Iris pigment epithelial cell (primary cell): ENCODE data around the gene KRTAP10-2.
"Not testable (repeated sequence)": the region's sequence is repeated elsewhere in the genome, so short reads cannot be mapped to it uniquely, and the experiment has no call there.

Experiments used
- DNase-seq: peaks from one replicate; pipeline ENCODE4 v3.0.0-alpha.2; 2011; ENCODE audit warnings: low read depth

KRTAP10-2 gene, protein sequence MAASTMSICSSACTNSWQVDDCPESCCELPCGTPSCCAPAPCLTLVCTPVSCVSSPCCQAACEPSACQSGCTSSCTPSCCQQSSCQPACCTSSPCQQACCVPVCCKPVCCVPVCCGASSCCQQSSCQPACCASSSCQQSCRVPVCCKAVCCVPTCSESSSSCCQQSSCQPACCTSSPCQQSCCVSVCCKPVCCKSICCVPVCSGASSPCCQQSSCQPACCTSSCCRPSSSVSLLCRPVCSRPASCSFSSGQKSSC

DNA sequence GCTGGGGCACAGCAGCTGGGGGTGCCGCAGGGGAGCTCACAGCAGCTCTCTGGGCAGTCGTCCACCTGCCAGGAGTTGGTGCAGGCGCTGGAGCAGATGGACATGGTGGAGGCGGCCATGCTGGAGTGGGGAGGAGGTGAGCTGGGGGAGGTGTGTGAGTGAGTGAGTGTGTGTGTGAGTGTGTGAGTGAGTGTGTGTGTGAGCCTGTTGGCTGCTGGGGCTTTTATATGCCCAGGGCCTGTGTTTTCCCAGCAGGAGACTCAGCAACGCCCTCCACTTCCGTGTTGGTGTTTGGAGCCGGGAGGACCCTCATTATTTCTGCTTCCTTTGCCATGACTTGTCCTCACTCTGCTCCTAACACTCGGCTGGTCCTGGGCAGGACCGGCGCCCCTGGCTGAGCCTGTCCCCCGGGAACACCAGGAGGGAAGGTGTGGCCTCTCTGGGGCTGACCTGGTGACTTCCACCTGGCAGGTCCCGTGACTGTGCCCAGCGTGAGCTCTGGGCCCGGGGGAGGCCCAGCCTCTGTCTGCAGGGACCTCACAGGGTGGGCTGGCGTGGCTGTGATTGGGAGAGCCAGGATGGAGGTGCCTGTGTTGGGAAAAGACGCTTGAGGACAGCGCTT is at the start of gene KRTAP10-2:
KRTAP10-2 (minus strand) TSS at position 166 of the 622 bp plus-strand sequence; CDS start at position 119, 47 bp downstream.
- DNase-seq, result no peak

DNA sequence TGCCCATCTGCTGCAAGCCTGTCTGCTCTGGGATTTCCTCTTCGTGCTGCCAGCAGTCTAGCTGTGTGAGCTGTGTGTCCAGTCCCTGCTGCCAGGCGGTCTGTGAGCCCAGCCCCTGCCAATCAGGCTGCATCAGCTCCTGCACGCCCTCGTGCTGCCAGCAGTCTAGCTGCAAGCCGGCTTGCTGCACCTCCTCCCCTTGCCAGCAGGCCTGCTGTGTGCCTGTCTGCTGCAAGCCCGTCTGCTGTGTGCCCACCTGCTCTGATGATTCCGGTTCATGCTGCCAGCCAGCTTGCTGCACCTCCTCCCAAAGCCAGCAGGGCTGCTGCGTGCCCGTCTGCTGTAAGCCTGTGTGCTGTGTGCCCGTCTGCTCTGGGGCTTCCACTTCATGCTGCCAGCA is 49.8 kb upstream of the KRTAP10-2 start:
- not testable (repeated sequence) for DNase-seq

DNA sequence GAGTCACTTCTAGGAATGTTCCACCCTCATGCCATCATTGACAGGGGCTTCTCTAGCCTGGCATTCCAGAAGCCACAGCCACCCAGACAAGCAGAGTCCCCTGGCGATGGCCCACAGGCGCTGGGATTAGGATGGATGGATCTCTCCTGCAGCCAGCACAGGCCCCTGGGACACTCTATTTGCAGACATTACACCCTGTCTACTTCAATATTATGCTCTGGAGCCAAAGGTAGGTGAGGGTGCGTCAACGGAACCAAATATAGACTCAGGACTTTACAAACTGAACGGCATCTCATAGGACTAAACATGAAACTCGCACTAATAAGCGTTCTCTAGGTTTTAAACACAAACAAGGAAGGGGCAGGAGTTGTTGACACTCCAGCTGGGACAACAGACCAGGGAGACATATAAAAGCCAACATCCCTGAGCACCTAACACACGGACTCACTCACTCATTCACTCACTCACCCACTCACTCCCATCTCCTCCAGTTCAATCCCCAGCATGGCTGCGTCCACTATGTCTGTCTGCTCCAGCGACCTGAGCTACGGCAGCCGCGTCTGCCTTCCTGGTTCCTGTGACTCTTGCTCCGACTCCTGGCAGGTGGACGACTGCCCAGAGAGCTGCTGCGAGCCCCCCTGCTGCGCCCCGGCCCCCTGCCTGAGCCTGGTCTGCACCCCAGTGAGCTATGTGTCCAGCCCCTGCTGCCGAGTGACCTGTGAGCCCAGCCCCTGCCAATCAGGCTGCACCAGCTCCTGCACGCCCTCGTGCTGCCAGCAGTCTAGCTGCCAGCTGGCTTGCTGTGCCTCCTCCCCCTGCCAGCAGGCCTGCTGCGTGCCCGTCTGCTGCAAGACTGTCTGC is 49.0 kb upstream of the KRTAP10-2 start, which contains the start of gene KRTAP10-7:
KRTAP10-7 (plus strand) TSS at position 480 of the 861 bp plus-strand sequence; CDS start at position 505, 25 bp downstream.
- not testable (repeated sequence) for DNase-seq

DNA sequence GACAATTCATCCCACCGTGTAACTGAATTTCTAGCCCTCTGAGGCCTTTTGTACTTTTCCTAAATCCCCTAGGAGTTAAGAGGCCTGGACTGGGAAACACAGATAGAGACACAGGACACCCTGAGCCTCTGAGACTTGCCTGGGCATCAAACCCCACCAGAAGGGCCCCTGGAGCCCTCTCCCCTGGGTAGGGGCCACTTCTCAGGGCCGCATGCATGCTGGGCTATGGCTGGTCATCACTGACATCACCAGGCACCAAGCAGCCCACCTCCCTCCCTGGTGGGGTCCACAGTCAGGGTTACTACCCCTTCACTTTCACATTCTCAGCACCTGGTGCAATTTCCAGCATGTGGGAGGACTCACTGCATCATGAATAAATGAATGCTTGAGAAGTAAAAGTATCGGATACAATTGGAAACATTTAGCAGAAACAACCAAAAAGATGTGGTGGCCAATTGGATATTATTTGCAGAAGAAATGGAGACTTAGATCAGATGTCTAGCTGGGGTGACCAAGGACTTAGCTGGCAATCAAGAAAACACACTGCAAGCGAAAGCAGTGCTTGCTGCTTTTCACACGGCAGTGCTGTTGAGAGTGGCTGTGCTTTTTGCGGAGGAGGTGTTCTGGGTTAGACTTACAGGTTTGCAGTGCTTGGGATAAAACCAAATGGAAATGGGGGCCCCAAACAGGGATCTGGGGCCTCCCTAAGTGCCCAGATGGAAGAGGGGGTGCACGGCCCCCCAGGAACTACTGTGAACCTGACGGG is 48.1 kb upstream of the KRTAP10-2 start:
- DNase-seq, result no peak

DNA sequence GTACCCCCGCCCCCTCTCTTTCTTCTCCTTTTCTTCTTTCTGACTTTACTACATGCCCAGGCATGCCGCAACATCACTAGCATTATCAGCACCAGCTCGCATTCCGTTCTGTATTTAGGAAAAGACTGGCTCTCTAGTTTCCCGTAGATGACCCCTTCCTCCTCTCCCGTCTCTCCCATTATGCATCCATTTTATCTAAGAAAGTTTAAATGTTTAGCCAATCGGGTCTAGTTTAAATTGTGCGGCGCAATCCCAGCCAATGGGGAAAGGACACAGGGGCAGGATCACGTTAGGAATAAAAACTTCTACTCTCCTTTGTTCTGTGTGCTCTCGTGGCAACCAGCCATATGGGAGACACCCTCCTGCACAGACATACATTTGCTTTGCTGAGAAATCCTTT is 46.8 kb upstream of the KRTAP10-2 start:
- DNase-seq, result no peak

DNA sequence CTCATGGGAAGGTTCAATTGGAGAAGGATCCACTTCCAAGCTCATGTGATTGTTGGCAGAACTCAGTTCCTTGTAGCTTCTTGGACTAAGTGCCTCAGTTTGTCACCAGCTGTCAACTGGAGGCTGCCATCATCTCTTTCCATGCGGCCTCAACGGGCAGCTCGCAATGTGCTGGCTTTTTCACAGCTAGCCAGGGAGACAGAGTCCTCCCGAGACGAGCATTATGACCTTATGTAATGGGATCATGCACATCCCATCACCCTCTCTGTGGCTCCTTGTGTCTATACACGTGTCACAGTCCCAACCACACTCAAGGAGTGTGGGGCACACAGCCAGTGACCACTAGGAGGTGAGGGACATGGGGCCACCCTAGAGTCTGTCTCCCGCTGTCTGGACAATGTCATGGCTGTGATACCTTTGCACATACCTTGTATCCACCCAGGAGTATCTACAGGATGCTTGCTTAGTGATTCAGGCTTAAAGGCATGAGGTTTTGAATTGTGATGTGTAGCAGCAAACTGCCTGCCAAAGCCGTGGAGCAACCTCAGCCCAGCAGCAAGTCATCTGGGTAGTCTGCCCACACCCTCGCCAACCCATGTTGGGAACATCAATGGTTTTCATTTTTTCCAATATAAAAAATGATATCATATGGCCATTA is 44.9 kb upstream of the KRTAP10-2 start:
- DNase-seq, result peak; percentile 1

DNA sequence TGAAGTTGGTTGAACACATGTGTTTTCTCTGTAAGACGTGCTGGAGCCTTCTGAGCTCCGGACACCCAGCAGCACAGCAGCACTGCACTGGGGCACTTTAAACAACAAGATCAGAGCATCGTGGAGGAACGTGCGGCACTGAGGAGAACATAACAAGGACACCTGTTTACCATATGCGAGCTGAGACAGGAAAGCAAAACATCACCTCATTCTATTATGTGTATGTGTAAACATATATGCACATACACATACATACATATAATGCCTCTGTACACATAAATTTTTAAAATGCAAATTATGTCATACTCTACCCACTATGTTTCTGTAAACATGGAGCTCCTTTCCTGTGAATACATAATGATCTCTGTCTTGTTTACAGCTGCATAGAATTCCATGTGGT is 44.2 kb upstream of the KRTAP10-2 start:
- no peak for DNase-seq

DNA sequence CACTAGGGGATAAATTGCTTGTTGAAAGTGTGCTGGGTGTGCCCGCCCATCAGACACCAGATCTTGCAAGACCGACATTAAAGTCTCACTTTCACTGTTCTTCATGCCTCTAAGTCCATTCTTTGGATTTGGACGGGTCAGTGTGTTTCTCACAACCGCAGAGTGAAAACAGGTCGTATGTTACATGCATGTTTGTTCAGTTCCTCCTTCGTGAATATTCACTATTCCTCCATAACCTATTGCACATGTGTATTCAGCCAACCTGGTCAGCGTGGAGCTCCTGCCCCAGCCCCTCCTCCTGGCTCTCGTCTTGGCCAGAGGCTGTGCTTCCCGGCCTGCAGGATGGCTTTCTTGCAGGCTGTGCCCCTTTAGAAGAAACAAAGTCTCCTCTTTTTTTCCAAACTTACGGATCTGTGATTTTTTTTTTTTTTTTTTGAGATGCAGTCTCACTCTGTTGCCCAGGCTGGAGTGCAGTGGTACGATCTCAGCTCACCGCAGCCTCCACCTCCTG is 43.2 kb upstream of the KRTAP10-2 start:
- no peak for DNase-seq

DNA sequence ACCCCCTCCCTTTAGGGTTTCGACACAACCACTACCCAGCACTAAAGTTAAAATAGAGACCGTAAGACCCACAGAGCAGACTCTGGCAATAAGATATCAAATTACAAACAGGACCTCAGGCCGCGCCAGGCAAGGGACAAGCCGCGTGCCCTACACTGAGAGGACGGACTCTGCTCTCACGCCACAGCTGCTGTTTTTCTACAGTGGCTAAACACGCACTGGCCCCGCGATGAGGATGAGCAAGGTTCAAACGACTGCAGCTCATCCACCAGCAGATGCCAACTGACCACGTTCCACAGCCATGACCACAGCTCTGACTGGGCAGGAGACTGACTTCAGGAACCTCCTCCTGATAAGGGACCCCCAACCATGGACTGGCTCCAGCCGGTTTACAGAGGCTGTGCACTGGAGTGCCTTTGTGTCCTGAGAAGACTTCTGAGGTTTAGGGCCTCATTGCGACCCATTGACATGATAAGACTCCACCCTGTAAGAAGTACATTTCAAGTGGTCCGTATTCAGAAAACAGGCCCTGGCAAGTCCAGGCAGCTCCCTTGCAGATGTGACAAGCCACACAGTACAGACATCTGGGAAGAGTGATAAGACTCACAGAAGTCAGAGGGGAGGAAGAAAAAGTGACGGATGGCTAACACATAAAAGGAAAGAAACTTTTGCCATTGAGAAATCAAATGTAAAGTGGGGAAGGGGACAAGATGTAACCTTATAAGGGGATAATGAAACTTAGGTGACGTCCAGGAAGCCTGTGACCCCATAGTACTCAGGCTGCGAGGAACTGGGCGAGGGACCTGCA is 42.5 kb upstream of the KRTAP10-2 start:
- no peak for DNase-seq

DNA sequence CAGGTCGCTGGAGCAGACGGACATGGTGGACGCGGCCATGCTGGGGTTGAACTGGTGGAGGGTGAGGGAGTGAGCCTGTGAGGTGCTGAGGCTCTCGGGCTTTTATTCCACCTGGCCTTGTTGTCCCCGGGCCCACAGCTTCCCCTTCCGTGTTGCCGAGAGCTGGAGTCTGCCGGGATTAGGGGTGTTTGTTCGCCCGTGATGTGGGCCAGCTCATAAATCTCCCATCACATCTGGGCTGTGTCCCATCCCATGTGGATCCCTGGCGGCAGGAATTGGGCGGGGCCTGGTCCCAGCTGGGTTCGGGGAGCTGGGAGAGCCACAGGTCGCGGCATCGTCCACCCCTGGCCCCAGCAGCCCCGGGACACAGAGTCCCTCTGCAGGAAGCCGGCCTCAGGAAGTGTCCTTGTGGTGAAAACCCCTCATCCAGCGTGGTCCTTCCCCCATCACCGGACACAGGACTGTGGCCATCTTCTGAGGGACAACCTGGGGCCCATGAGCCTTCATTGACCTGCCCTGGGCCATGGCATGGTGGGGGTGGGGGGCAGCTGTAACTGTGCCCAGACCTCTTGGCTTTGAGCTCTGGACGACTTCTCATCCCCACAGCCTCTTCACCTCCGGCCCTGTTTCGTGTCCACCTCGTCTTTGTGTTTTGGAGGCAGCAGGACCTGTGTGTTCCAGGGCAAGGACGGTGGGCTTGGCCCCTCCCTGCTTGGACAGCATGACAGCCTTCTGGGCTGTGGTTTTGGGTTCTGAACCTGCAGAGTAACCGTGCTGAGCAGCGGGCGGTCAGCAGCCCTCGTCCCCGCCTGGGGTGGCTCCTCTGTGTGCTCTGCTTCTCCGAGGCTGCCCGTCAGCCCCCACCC is 41.4 kb upstream of the KRTAP10-2 start, which contains the start of gene KRTAP10-6:
KRTAP10-6 (minus strand) TSS at position 60 of the 866 bp plus-strand sequence; CDS start at position 39, 21 bp downstream.
- no peak for DNase-seq

DNA sequence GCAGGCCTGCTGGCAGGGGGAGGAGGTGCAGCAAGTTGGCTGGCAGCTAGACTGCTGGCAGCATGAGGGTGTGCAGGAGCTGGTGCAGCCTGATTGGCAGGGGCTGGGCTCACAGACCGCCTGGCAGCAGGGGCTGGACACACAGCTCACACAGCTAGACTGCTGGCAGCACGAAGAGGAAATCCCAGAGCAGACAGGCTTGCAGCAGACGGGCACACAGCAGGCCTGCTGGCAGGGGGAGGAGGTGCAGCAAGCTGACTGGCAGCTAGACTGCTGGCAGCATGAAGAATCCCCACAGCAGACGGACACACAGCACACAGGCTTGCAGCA is 40.5 kb upstream of the KRTAP10-2 start:
- not testable (repeated sequence) for DNase-seq

DNA sequence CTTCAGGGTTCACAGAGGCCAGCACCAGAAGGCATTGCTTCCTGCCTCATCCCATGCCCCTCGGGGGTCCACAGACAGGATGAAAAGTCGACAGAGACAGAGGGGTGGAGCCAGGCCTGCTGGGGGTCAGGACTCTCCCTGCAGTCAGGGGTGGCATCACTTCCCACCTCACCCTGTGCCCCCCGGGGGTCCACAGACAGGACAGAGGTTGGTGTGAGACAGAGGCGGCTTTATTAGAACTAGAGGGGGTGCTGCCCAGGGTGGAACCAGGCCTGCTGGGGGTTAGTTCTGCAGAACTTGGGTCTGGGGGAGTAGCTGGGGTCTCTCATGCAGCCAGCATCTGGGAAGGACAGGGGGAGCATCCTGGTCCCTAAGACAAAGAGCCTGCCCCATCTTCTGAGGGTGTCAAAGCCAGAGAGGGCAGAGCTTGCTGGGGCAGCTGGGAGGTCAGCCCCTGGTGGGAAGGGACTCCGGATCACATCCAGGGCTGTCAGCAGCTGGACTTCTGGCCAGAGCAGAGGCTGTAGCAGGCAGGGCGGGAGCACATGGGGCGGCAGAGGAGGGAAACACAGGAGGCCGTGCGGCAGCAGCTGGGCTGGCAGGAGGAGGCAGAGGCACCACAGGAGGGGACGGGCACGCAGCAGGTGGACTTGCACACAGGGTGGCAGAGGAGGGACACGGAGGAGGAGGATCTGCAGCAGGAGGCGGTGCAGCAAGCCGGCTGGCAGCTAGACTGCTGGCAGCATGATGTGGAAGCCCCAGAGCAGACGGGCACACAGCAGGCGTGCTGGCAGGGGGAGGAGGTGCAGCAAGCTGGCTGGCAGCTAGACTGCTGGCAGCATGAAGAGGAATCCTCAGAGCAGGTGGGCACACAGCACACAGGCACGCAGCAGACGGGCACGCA is 39.8 kb upstream of the KRTAP10-2 start:
- DNase-seq, result not testable (repeated sequence)

DNA sequence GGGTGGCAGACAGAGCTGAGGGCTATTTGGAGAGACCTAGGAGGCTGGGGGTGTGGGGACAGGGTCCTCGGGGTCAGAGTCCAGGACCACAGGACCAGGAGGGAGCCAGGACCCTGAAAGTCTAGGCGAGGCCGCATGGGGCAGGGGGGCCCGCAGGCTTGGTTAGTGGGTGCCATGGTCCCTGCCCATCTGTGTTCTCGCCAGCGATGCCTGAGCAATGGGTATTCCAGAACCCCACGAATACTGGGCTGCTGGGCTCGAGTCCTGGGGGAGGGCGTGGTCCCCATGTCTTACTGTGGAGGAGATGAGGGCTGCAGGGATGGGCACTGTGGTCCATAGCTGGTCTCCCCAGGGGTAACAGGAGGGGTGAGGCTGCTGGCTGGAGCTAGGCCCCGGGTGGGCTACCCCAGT is 39.0 kb upstream of the KRTAP10-2 start:
- no peak for DNase-seq

DNA sequence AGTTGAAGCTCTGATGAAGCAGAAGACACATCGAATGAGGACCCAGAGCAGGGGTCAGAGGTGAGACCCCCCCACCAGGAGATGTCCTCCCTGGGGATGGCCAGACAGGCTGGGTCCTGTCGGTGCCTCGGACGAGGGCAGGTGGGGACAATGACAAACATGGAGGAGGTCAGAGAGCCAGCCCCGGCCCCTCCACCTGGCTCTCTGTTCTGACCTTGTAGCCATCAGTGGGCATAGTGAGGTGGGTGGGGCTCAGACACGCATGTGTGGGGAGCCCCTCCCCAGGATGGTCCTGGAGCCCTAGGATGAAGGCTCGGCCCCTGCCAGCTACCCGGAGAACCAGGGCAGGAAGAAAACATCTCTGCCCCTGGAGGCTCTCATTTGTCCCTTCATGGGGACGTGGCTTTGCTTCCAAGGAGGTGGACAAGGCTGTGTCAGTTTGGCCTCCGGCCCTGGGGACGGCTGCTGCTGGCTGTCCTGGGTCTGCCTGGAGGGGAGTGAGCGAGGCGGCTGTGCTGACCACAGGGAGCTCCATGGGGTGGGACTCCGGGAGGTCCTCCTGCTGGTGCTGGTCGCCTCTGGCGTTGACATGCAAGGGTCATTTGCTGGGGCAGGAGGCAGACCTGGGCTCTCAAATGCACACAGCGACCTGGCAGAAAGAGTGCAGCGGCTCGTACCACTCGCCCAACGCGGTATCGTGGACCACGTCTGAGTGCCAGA is 38.4 kb upstream of the KRTAP10-2 start:
- DNase-seq, result no peak

DNA sequence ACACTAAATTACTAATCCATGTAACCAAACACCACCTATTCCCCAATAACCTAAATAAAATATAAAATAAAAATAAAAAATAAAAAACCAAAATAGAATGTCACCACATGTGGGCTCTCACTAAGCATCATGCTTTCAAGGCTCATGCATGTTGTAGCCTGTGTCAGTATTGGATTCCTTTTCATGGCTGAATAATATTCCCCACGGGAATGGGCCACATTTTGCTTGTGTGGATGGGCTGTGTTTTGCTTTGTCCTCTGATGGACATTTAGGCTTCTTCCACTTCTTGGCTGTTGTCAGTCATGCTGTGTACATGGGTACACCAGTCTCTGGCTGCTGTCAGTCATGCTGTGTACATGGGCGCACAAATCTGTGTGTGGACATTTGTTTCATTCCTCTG is 37.8 kb upstream of the KRTAP10-2 start:
- DNase-seq, result no peak

DNA sequence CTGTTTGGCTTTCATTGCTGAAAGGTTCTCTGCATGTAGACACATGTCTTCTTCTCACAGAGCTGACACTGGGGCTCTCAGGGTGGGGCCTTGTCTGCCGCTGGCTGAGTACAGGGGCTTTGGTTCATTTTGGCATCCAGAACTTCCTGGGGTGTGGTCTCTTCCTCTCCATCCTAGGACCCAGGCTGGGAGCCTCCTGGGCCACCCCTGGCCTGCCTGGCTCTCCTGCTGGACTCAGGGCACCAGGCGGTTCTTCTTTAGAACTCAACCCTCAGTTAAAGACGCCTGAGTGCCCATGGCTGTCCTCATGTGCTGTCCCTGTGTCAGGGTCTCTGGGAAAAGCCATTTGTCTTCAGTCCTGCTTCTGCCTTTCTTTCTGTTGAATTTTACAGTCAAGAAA is 34.6 kb upstream of the KRTAP10-2 start:
- DNase-seq, result no peak

DNA sequence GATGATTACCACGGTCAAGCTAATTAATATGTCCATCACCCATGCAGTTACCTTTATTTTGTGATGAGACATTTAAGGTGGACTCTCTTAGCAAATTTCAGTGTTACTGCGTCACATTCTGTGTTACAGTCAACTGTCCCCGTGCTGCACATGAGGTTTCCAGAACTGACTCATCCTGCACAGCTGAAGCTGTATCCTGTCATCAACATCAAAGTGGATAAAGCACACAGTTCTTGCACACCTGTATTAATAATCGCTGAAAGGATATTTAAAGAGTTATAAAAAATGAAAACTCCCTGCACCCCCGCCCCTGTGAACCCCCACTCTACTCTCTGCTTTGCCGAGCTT is 32.5 kb upstream of the KRTAP10-2 start:
- DNase-seq, result no peak
